Ectodermal cell (in vitro differentiated cells): ENCODE results near the gene ZNF521.

Experiments used
- H3K27ac ChIP-seq: 2 replicates; pipeline ENCODE4 v1.7.0; 2013; ENCODE audit warnings: mild to moderate bottlenecking, low read depth, low read length; ENCODE audit not compliant: insufficient read depth, poor library complexity, severe bottlenecking
- H3K27me3 ChIP-seq: 2 replicates; pipeline ENCODE4 v1.7.0; 2013; ENCODE audit warnings: mild to moderate bottlenecking, low read length; ENCODE audit not compliant: insufficient read depth, control insufficient read depth, poor library complexity, severe bottlenecking
- H3K36me3 ChIP-seq: one replicate; pipeline ENCODE4 v1.7.0; 2013; ENCODE audit warnings: low read length; ENCODE audit not compliant: control insufficient read depth, insufficient read depth
- H3K4me1 ChIP-seq: one replicate; pipeline ENCODE4 v1.7.0; 2013; ENCODE audit warnings: low read length; ENCODE audit not compliant: control insufficient read depth, insufficient read depth
- H3K4me3 ChIP-seq: 2 replicates; pipeline ENCODE4 v1.7.0; 2013; ENCODE audit warnings: low read depth, low read length, control low read depth; ENCODE audit not compliant: insufficient read depth
- H3K9me3 ChIP-seq: 2 replicates; pipeline ENCODE4 v1.7.0; 2013; ENCODE audit warnings: mild to moderate bottlenecking, low read length, moderate library complexity; ENCODE audit not compliant: control insufficient read depth
- WGBS, 2 experiments: methylation state at CpG; one replicate each; pipeline ENCODE4 v1.1.7; 2013; ENCODE audit warnings: missing lambda C conversion rate in 2 of 2; 5-methylcytosine and 5-hydroxymethylcytosine counted together

ZNF521 gene

GRCh38 chr18:25256439-25256838 lies 95.5 kb downstream of the ZNF521 start:
- H3K4me1 ChIP-seq, result no peaks in the 10 kb centered on the region
- no peaks in the 10 kb centered on the region for H3K36me3 ChIP-seq
- H3K27ac ChIP-seq, result no peak overlapping the region
- H3K9me3 ChIP-seq, result no peaks in the 10 kb centered on the region
- no peak overlapping the region for H3K4me3 ChIP-seq
- 70 to 76% methylated on average over 4 of the region's 4 CpGs for WGBS, 2 experiments
- H3K27me3 ChIP-seq, result no peaks in the 10 kb centered on the region

- WGBS, 2 experiments, result 91 to 100% methylated on average over 1 of the region's 1 CpG
- Histone ChIP-seq H3K27me3 (no peaks in the 10 kb centered on the region), H3K9me3 (no peaks in the 10 kb centered on the region), H3K4me3 (no peak overlapping the region), H3K4me1 (no peaks in the 10 kb centered on the region), H3K27ac (no peak overlapping the region), H3K36me3 (no peaks in the 10 kb centered on the region)
Observed at GRCh38 chr18:25253779-25254178, 98.2 kb downstream of the ZNF521 start.

GRCh38 chr18:25253136-25253535 lies 98.8 kb downstream of the ZNF521 start:
- Histone ChIP-seq H3K4me1 (no peaks in the 10 kb centered on the region), H3K9me3 (no peaks in the 10 kb centered on the region), H3K4me3 (no peak overlapping the region), H3K27ac (no peak overlapping the region), H3K27me3 (no peaks in the 10 kb centered on the region), H3K36me3 (no peaks in the 10 kb centered on the region)
- 90 to 100% methylated on average over 1 of the region's 1 CpG for WGBS, 2 experiments

- H3K4me1 ChIP-seq, result no peaks in the 10 kb centered on the region
- no peak overlapping the region for H3K27ac ChIP-seq
- no peaks in the 10 kb centered on the region for H3K27me3 ChIP-seq
- H3K36me3 ChIP-seq, result no peaks in the 10 kb centered on the region
- no peak overlapping the region for H3K4me3 ChIP-seq
- H3K9me3 ChIP-seq, result no peaks in the 10 kb centered on the region
- 96% methylated on average over 4 of the region's 4 CpGs for WGBS, 2 experiments
Observed at GRCh38 chr18:25251068-25251467, 100.9 kb downstream of the ZNF521 start.

GRCh38 chr18:25250474-25250851 lies 101.5 kb downstream of the ZNF521 start:
- H3K27me3 ChIP-seq, result no peaks in the 10 kb centered on the region
- 94 to 100% methylated on average over 2 to 3 of the region's 3 CpGs for WGBS, 2 experiments

GRCh38 chr18:25248755-25249154 lies 103.2 kb downstream of the ZNF521 start:
- Histone ChIP-seq H3K4me1 (no peaks in the 10 kb centered on the region), H3K9me3 (no peaks in the 10 kb centered on the region), H3K36me3 (no peaks in the 10 kb centered on the region), H3K4me3 (no peak overlapping the region), H3K27ac (no peak overlapping the region), H3K27me3 (no peaks in the 10 kb centered on the region)
- 97 to 98% methylated on average over 2 of the region's 2 CpGs for WGBS, 2 experiments

More at GRCh38 chr18:25250474-25250851, 101.5 kb downstream of the ZNF521 start:
- Histone ChIP-seq H3K4me1 (no peaks in the 10 kb centered on the region), H3K36me3 (no peaks in the 10 kb centered on the region), H3K4me3 (no peak overlapping the region), H3K27ac (no peak overlapping the region), H3K9me3 (no peaks in the 10 kb centered on the region)

- no peaks in the 10 kb centered on the region for H3K9me3 ChIP-seq
- no peaks in the 10 kb centered on the region for H3K36me3 ChIP-seq
- no peaks in the 10 kb centered on the region for H3K4me1 ChIP-seq
- no peak overlapping the region for H3K27ac ChIP-seq
- H3K4me3 ChIP-seq, result no peak overlapping the region
- H3K27me3 ChIP-seq, result no peaks in the 10 kb centered on the region
Observed at GRCh38 chr18:25247725-25248124, 104.2 kb downstream of the ZNF521 start.

GRCh38 chr18:25244924-25245698 lies 106.9 kb downstream of the ZNF521 start:
- Histone ChIP-seq H3K4me1 (no peaks in the 10 kb centered on the region), H3K4me3 (no peak overlapping the region), H3K9me3 (no peaks in the 10 kb centered on the region), H3K36me3 (no peaks in the 10 kb centered on the region), H3K27me3 (no peaks in the 10 kb centered on the region), H3K27ac (no peak overlapping the region)
- 89 to 95% methylated on average over 2 to 4 of the region's 4 CpGs for WGBS, 2 experiments

GRCh38 chr18:25244170-25244569 lies 107.8 kb downstream of the ZNF521 start:
- H3K9me3 ChIP-seq, result no peaks in the 10 kb centered on the region
- H3K4me3 ChIP-seq, result no peak overlapping the region
- no peaks in the 10 kb centered on the region for H3K36me3 ChIP-seq
- no peaks in the 10 kb centered on the region for H3K27me3 ChIP-seq
- H3K27ac ChIP-seq, result no peak overlapping the region
- peaks cover 2% of the 10 kb centered on the region for H3K4me1 ChIP-seq

- Histone ChIP-seq H3K4me3 (no peak overlapping the region), H3K27me3 (no peaks in the 10 kb centered on the region), H3K36me3 (no peaks in the 10 kb centered on the region), H3K9me3 (no peaks in the 10 kb centered on the region), H3K27ac (no peak overlapping the region), H3K4me1 (peaks cover 4% of the 10 kb centered on the region)
- WGBS, 2 experiments, result 94 to 95% methylated on average over 1 of the region's 1 CpG
Observed at GRCh38 chr18:25243754-25244153, 108.2 kb downstream of the ZNF521 start.

GRCh38 chr18:25243257-25243656 lies 108.7 kb downstream of the ZNF521 start:
- H3K27me3 ChIP-seq, result no peaks in the 10 kb centered on the region
- no peak overlapping the region for H3K27ac ChIP-seq
- H3K4me1 ChIP-seq, result peaks cover 8% of the 10 kb centered on the region
- WGBS, 2 experiments, result 93 to 96% methylated on average over 2 of the region's 2 CpGs
- no peaks in the 10 kb centered on the region for H3K9me3 ChIP-seq
- no peak overlapping the region for H3K4me3 ChIP-seq
- H3K36me3 ChIP-seq, result no peaks in the 10 kb centered on the region
